Fibroblast of peridontal ligament (primary cell): ENCODE measurements around the gene CAV3.
A peak's percentile ranks its signal among the peaks of the same experiment; 100 is the strongest.

ENCODE experiments used
- DNase-seq: peaks from one replicate; pipeline ENCODE4 v3.0.0-alpha.2; 2010; ENCODE audit errors: extremely low read depth

Gene CAV3

GRCh38 chr3:8761866-8762265 lies 28.3 kb downstream of the CAV3 start:
- no peak for DNase-seq

GRCh38 chr3:8762607-8763377 lies 29.2 kb downstream of the CAV3 start:
- no peak for DNase-seq

GRCh38 chr3:8764528-8764927 lies 30.9 kb downstream of the CAV3 start:
- DNase-seq, result no peak

- DNase-seq, result no peak
These were observed 31.9 kb downstream of the CAV3 start for GRCh38 chr3:8765528-8765927.

GRCh38 chr3:8766148-8766547 lies 32.5 kb downstream of the CAV3 start:
- no peak for DNase-seq

GRCh38 chr3:8767256-8767666 lies 33.7 kb downstream of the CAV3 start:
- DNase-seq, result no peak

GRCh38 chr3:8767667-8768363 lies 34.2 kb downstream of the CAV3 start:
- DNase-seq, result no peak

GRCh38 chr3:8768364-8769087 lies 34.9 kb downstream of the CAV3 start:
- DNase-seq, result no peak

- peak; percentile 78 for DNase-seq
These were observed 35.7 kb downstream of the CAV3 start, which contains the start of gene OXTR for GRCh38 chr3:8769088-8769822. TSS of gene OXTR (minus strand) at chr3:8769613. CDS start at chr3:8768187, 1,426 bp downstream.

- DNase-seq, result no peak
These were observed 40.4 kb downstream of the CAV3 start for GRCh38 chr3:8773941-8774542.

- no peak for DNase-seq
These were observed 41.6 kb downstream of the CAV3 start for GRCh38 chr3:8775181-8775580.

GRCh38 chr3:8775602-8776001 lies 42.0 kb downstream of the CAV3 start:
- no peak for DNase-seq

GRCh38 chr3:8776406-8776805 lies 42.8 kb downstream of the CAV3 start:
- peak; percentile 60 for DNase-seq

GRCh38 chr3:8777201-8777977 lies 43.8 kb downstream of the CAV3 start:
- DNase-seq, result no peak

GRCh38 chr3:8777978-8778267 lies 44.3 kb downstream of the CAV3 start:
- DNase-seq, result no peak

- no peak for DNase-seq
These were observed 44.9 kb downstream of the CAV3 start for GRCh38 chr3:8778475-8778874.

GRCh38 chr3:8780279-8780678 lies 46.7 kb downstream of the CAV3 start:
- no peak for DNase-seq

- DNase-seq, result no peak
These were observed 51.3 kb downstream of the CAV3 start for GRCh38 chr3:8784676-8785435.

GRCh38 chr3:8790529-8790928 lies 56.9 kb downstream of the CAV3 start:
- no peak for DNase-seq

- DNase-seq, result peak; percentile 16
These were observed 59.6 kb downstream of the CAV3 start for GRCh38 chr3:8793242-8793641.
